Naive B cell (primary cell): ENCODE measurements around the gene NT5DC4. TPM values are rescaled to one million over a fixed set of nuclear protein-coding genes. Genes with fewer than 3 reads are reported as not detected.
"Not testable (repeated sequence)": the region's sequence is repeated elsewhere in the genome, so short reads cannot be mapped to it uniquely, and the experiment has no call there.

Experiments used
- ATAC-seq, 2 donors: fragments of 150-1000 bp; cut with Tn5 transposase; 2 replicates each; pipeline ENCODE4 v1.10.0; 2021; ENCODE audit warnings: low read depth in 2 of 2, mild to moderate bottlenecking in 2 of 2, moderate library complexity in 2 of 2
- DNase-seq: peaks from one replicate; pipeline ENCODE4 v3.0.0; 2022
- H3K27ac Mint-ChIP-seq, 6 donors: one replicate each; pipeline ENCODE4 v1.8.0; 2020 to 2022; ENCODE audit warnings: mild to moderate bottlenecking in 6 of 6, mixed read lengths in 6 of 6, moderate library complexity in 5 of 6, inconsistent platforms in 2 of 6
- H3K27me3 Mint-ChIP-seq, 3 donors: one replicate each; pipeline ENCODE4 v1.8.0; 2021 to 2022; ENCODE audit warnings: mixed read lengths in 3 of 3, mild to moderate bottlenecking in 1 of 3
- H3K36me3 Mint-ChIP-seq, 2 donors: one replicate each; pipeline ENCODE4 v1.8.0; 2020 to 2022; ENCODE audit warnings: mixed read lengths in 2 of 2, inconsistent platforms in 1 of 2, mild to moderate bottlenecking in 1 of 2
- H3K4me1 Mint-ChIP-seq, 3 donors: one replicate each; pipeline ENCODE4 v1.8.0; 2020 to 2022; ENCODE audit warnings: mixed read lengths in 3 of 3, inconsistent platforms in 1 of 3, mild to moderate bottlenecking in 1 of 3, moderate library complexity in 1 of 3
- H3K4me3 Mint-ChIP-seq, 8 donors: one replicate each; pipeline ENCODE4 v1.8.0; 2020 to 2022; ENCODE audit warnings: mild to moderate bottlenecking in 8 of 8, mixed read lengths in 8 of 8, moderate library complexity in 8 of 8, inconsistent platforms in 2 of 8
- H3K9me3 Mint-ChIP-seq, 7 donors: one replicate each; pipeline ENCODE4 v1.8.0; 2020 to 2022; ENCODE audit warnings: mixed read lengths in 7 of 7, mild to moderate bottlenecking in 5 of 7, inconsistent platforms in 2 of 7, moderate library complexity in 1 of 7
- polyA plus RNA-seq, 6 donors: library from polyadenylated mRNA; unstranded; fragments of 300-500 nt; fragmentation: Illumina TruSeq; gene quantifications; one replicate each; pipeline ENCODE4 v1.2.3, GENCODE V29; 2021; ENCODE audit warnings: low read depth in 6 of 6

Gene NT5DC4
- polyA plus RNA-seq, 6 donors from 2014 or later = not detected

GRCh38 chr2:112706170-112706664 lies 14.6 kb upstream of the NT5DC4 start:
- H3K4me3 Mint-ChIP-seq = peak overlapping the region in 4 of 8 donors; percentile 35 to 71 (median 54)
- DNase-seq (peak; percentile 29), ATAC-seq (peak; percentile 17 to 25)
- no peaks in the 10 kb centered on the region for H3K36me3 Mint-ChIP-seq
- no peaks in the 10 kb centered on the region for H3K9me3 Mint-ChIP-seq
- H3K4me1 Mint-ChIP-seq = peaks cover 47 to 73% (median 65%) of the 10 kb centered on the region in 3 donors
- H3K27ac Mint-ChIP-seq = peak overlapping the region in 4 of 6 donors; percentile 16 to 94 (median 40)
- no peaks in the 10 kb centered on the region for H3K27me3 Mint-ChIP-seq

GRCh38 chr2:112706947-112707346 lies 13.9 kb upstream of the NT5DC4 start:
- ATAC-seq, H3K9me3 Mint-ChIP-seq, DNase-seq, H3K36me3 Mint-ChIP-seq, H3K27me3 Mint-ChIP-seq: not testable (repeated sequence)
- peak overlapping the region in 3 of 8 donors; percentile 13 to 85 (median 37) for H3K4me3 Mint-ChIP-seq
- peaks cover 44 to 68% (median 60%) of the 10 kb centered on the region in 3 donors for H3K4me1 Mint-ChIP-seq
- H3K27ac Mint-ChIP-seq = peak overlapping the region in 2 of 6 donors; percentile 30 to 94

DNA sequence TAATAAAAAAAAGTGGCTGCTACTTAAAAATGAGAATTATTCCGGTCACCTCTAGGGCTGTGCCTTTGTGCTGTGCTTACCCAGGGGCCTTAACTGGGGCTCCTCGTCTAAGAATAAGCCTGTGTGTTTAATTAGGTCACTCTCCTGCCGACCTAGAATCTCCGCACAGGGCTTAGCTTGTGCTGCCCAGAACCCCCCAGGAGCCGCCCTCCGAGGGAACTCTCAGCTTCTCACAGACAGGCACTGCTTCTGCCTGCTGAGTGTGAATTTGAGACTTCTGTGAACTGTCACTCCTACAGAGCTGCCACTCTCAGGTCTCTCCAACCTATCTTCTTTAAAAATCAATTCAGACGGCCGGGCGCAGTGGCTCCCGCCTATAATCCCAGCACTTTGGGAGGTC lies 11.9 kb upstream of the NT5DC4 start:
- no peaks in the 10 kb centered on the region for H3K9me3 Mint-ChIP-seq
- peaks cover 56 to 72% (median 69%) of the 10 kb centered on the region in 3 donors for H3K4me1 Mint-ChIP-seq
- DNase-seq (no peak), ATAC-seq (no peak)
- H3K36me3 Mint-ChIP-seq = no peaks in the 10 kb centered on the region
- peaks cover 0 to 13% (median 11%) of the 10 kb centered on the region in 3 donors for H3K27me3 Mint-ChIP-seq
- peak overlapping the region; percentile 58 to 85 (median 74) for H3K27ac Mint-ChIP-seq
- peak overlapping the region in 7 of 8 donors; percentile 35 to 76 (median 65) for H3K4me3 Mint-ChIP-seq

DNA sequence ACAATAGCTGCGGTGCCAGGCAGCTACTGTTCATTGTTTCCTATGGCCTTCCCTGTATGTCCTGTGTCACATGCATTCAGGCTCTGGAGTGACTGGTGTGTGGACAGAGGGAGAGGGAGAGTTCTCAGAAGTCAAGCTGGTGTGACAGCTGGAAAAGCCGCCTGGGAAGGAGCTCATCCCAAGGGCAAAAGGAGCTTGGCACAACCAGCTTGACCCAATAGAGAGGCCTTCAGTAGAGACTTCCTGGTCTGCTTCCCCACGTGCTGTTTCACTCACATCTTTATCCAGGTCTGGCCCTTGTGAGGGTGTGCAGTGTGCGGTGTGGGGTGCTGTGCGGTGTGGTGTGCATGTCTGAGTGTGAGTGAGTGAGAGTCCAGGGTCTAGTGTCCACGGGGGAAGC lies 11.1 kb upstream of the NT5DC4 start:
- DNase-seq (no peak), ATAC-seq (no peak)
- no peaks in the 10 kb centered on the region for H3K36me3 Mint-ChIP-seq
- peak overlapping the region in 4 of 8 donors; percentile 51 to 79 (median 70) for H3K4me3 Mint-ChIP-seq
- H3K27ac Mint-ChIP-seq = peak overlapping the region in 3 of 6 donors; percentile 57 to 85 (median 77)
- H3K4me1 Mint-ChIP-seq = peaks cover 56 to 72% (median 69%) of the 10 kb centered on the region in 3 donors
- H3K9me3 Mint-ChIP-seq = no peaks in the 10 kb centered on the region
- peaks cover 0 to 20% (median 18%) of the 10 kb centered on the region in 3 donors for H3K27me3 Mint-ChIP-seq

DNA sequence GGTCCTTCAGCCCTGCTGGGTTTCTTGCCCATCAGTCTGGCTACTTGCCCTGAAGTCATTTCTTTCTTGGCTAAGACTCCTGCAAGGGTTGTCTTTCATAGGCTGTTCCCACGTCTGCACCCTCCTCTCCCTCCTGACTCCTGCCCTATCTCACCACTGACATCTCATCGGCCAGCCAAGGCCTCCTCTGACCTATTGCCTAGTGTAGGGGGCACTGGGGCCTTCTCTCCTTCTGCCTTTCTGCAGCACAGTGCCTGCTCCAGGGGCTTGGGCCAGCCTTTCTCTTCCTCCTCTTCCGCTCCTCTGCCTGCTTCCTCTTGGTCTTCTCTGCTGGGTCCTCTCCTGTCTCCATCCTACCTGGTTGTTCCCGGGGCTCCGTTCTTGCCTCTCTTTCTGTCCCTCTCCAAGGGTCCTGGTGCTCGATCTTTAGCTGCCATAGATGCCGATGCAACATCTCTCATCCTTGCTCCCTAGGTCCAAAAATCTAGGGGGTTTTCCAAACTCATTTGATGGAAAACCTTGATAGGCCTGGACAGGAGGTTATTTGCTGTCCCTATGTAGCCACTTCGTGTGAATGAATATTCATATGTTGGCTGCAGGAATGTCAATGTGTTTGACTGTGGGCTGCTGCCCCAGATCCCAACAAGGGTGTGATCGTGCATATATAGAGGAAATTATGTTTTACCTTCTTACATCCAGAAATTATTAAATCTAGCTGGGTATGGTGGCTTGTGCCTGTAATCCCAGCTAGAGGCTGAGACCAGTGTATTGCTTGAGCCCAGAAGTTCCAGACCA lies 9.7 kb upstream of the NT5DC4 start:
- Mint-ChIP-seq H3K27me3 (peaks cover 0 to 23% (median 19%) of the 10 kb centered on the region in 3 donors), H3K9me3 (no peaks in the 10 kb centered on the region), H3K4me3 (peak overlapping the region in 6 of 8 donors; percentile 4 to 66 (median 44)), H3K4me1 (peaks cover 48 to 64% (median 59%) of the 10 kb centered on the region in 3 donors), H3K36me3 (no peaks in the 10 kb centered on the region), H3K27ac (peak overlapping the region in 3 of 6 donors; percentile 76 to 89 (median 82))
- no peak for DNase-seq
- ATAC-seq = no peak

DNA sequence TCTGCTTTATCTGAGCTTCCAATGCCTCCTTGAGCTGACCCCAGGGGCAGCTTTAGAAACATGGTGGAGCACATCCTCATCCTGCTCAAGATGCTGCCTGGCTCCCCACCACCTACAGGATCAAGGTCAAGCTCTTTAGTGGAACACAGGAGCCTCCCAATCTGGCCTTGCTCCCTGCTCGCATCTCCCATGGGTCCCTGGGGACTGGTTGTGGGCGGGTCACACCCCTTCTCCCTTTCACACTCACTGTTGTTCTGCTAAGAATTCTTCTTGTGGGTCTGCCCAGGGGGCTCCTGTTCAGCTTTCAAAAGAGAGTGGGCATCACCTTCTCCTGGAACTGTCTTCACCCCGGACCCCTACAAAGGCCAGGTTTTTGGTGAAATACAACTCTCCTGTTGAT lies 8.4 kb upstream of the NT5DC4 start:
- DNase-seq (no peak), ATAC-seq (no peak)
- peak overlapping the region in 2 of 8 donors; percentile 9 to 70 for H3K4me3 Mint-ChIP-seq
- peaks cover 41 to 56% (median 46%) of the 10 kb centered on the region in 3 donors for H3K4me1 Mint-ChIP-seq
- H3K36me3 Mint-ChIP-seq = no peaks in the 10 kb centered on the region
- peaks cover 0 to 23% (median 19%) of the 10 kb centered on the region in 3 donors for H3K27me3 Mint-ChIP-seq
- H3K9me3 Mint-ChIP-seq = peaks cover 0 to 6% (median 2%) of the 10 kb centered on the region in 7 donors
- peak overlapping the region in 3 of 6 donors; percentile 8 to 85 (median 12) for H3K27ac Mint-ChIP-seq

- no peak for ATAC-seq
- H3K4me1 Mint-ChIP-seq = peaks cover 37 to 50% (median 41%) of the 10 kb centered on the region in 3 donors
- peaks cover 0 to 23% (median 19%) of the 10 kb centered on the region in 3 donors for H3K27me3 Mint-ChIP-seq
- H3K4me3 Mint-ChIP-seq = peak overlapping the region in 1 of 8 donors; percentile 60
- DNase-seq = no peak
- H3K9me3 Mint-ChIP-seq = peaks cover 0 to 7% (median 2%) of the 10 kb centered on the region in 7 donors
- no peaks in the 10 kb centered on the region for H3K36me3 Mint-ChIP-seq
- H3K27ac Mint-ChIP-seq = peak overlapping the region in 3 of 6 donors; percentile 12 to 85 (median 64)
These were observed 7.8 kb upstream of the NT5DC4 start for GRCh38 chr2:112712903-112713584.

- ATAC-seq (no peak), DNase-seq (no peak)
- Mint-ChIP-seq H3K36me3 (no peaks in the 10 kb centered on the region), H3K4me1 (peaks cover 33 to 45% (median 35%) of the 10 kb centered on the region in 3 donors), H3K27ac (peak overlapping the region in 1 of 6 donors; percentile 90), H3K9me3 (peaks cover 0 to 7% (median 2%) of the 10 kb centered on the region in 7 donors), H3K27me3 (peaks cover 0 to 23% (median 19%) of the 10 kb centered on the region in 3 donors), H3K4me3 (no peak overlapping the region)
These were observed 7.3 kb upstream of the NT5DC4 start for GRCh38 chr2:112713585-112713925.

DNA sequence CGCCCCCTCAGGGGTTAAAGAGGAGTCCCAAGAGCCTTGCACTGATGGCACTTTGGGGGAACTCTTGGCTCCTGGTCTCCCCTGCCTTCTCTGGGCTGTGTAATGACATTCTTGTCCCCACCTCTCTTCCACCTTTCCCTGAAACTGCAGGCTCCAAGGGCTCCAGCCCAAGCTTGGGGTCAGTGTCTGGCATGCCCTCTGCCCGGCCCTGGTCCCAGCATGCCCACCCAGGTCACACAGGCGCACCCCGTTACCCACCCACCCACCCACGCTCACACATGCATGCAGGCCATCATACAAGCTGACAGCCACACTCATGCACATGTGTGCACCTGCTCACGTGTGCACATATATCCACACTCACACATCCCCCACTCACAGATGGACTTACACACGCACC lies 6.9 kb upstream of the NT5DC4 start:
- Mint-ChIP-seq H3K4me3 (no peak overlapping the region), H3K27me3 (peaks cover 0 to 23% (median 19%) of the 10 kb centered on the region in 3 donors), H3K4me1 (peaks cover 32 to 44% (median 33%) of the 10 kb centered on the region in 3 donors), H3K27ac (peak overlapping the region in 1 of 6 donors; percentile 43), H3K9me3 (peaks cover 0 to 7% (median 2%) of the 10 kb centered on the region in 7 donors), H3K36me3 (no peaks in the 10 kb centered on the region)
- no peak for DNase-seq
- ATAC-seq = no peak

DNA sequence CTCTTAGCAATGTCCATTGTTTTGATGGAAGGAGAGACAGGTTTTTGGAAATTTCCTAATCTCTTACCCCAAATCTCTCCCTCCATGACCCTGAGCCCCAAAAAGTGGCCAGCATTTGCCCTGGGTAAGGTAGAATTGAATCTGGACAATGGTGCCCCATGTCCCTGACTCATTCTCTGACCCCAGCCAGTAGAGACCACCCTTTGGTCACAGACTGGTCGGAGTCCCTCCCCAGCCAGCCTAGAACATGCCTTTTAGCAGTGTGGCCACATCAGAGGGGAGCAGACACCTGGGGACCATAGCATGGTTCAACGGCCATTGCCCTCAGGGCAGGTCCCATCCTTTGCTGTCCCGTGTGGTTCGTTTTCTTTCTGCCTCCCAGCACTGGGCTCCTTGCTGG lies 6.5 kb upstream of the NT5DC4 start:
- no peak for DNase-seq
- Mint-ChIP-seq H3K4me3 (peak overlapping the region in 1 of 8 donors; percentile 29), H3K27me3 (peaks cover 0 to 23% (median 19%) of the 10 kb centered on the region in 3 donors), H3K27ac (peak overlapping the region in 1 of 6 donors; percentile 43), H3K36me3 (no peaks in the 10 kb centered on the region), H3K4me1 (peaks cover 28 to 40% (median 33%) of the 10 kb centered on the region in 3 donors), H3K9me3 (peaks cover 0 to 7% (median 2%) of the 10 kb centered on the region in 7 donors)
- ATAC-seq = no peak

GRCh38 chr2:112714836-112715631 lies 5.8 kb upstream of the NT5DC4 start:
- Mint-ChIP-seq H3K4me1 (peaks cover 21 to 33% (median 29%) of the 10 kb centered on the region in 3 donors), H3K4me3 (peak overlapping the region in 2 of 8 donors; percentile 28 to 56), H3K9me3 (peaks cover 0 to 7% (median 2%) of the 10 kb centered on the region in 7 donors), H3K27ac (no peak overlapping the region), H3K36me3 (no peaks in the 10 kb centered on the region), H3K27me3 (peaks cover 0 to 23% (median 19%) of the 10 kb centered on the region in 3 donors)
- DNase-seq = no peak
- ATAC-seq = no peak

DNA sequence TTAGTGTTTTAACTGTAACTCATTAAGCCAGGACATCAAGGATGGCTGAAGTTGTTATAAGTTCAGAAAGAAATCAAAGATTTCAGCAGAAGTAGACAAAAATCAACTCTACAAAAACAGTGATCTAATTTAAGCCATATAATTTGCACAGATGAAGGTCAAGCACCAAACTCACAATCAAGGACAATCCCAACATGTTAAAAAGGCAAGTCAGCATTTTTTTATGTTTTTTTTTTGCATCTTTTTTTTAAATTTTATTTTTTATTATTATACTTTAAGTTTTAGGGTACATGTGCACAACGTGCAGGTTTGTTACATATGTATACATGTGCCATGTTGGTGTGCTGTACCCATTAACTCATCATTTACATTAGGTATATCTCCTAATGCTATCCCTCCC lies 4.7 kb upstream of the NT5DC4 start:
- not testable (repeated sequence) for H3K4me3 Mint-ChIP-seq, ATAC-seq, DNase-seq, H3K9me3 Mint-ChIP-seq, H3K36me3 Mint-ChIP-seq, H3K27ac Mint-ChIP-seq
- H3K4me1 Mint-ChIP-seq = peaks cover 12 to 27% (median 21%) of the 10 kb centered on the region in 3 donors
- H3K27me3 Mint-ChIP-seq = peaks cover under 1 to 28% (median 26%) of the 10 kb centered on the region in 3 donors
